Prostate gland (tissue), 2 donors: ENCODE measurements around the gene PCSK4.

ENCODE experiments used
- POLR2A ChIP-seq: fragments of 450-650 bp; IDR thresholded peaks from one replicate; pipeline ENCODE4 v1.6.1; 2016; ENCODE audit warnings: antibody characterized with exemption, mild to moderate bottlenecking
- POLR2AphosphoS5 ChIP-seq: sonication (generic); formaldehyde crosslinking; IDR thresholded peaks from one replicate; pipeline ENCODE4 v1.6.1; 2017; ENCODE audit warnings: antibody characterized with exemption
- TF ChIP-seq, protein P1 (sequence below), 4 experiments: fragments of 200-600 bp in 2 of 4; fragments of 450-650 bp in 2 of 4; sonication (generic) in 2 of 4; IDR thresholded peaks; 1 replicate in 3 of 4; 2 replicates in 1 of 4; pipeline ENCODE4 v1.5.1; 2016 to 2019; ENCODE audit warnings: antibody characterized with exemption in 4 of 4, mild to moderate bottlenecking in 2 of 4, moderate library complexity in 2 of 4

DNA sequence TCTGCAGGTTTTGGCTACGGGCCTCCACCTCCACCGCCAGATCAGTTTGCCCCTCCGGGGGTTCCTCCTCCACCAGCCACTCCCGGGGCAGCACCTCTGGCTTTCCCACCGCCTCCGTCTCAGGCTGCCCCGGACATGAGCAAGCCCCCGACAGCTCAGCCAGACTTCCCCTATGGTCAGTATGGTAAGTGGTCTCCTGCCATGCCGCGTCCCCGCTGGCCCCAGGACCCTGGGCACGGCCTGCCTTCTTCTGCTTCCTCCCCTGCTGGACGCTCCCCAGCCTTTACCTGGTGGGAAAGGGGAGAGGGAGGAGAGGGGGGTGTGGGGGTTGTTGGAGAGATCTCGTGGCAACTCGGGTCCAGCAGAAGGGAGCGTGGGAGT lies 57.7 kb downstream of the PCSK4 start:
- TF ChIP-seq, protein P1, sequence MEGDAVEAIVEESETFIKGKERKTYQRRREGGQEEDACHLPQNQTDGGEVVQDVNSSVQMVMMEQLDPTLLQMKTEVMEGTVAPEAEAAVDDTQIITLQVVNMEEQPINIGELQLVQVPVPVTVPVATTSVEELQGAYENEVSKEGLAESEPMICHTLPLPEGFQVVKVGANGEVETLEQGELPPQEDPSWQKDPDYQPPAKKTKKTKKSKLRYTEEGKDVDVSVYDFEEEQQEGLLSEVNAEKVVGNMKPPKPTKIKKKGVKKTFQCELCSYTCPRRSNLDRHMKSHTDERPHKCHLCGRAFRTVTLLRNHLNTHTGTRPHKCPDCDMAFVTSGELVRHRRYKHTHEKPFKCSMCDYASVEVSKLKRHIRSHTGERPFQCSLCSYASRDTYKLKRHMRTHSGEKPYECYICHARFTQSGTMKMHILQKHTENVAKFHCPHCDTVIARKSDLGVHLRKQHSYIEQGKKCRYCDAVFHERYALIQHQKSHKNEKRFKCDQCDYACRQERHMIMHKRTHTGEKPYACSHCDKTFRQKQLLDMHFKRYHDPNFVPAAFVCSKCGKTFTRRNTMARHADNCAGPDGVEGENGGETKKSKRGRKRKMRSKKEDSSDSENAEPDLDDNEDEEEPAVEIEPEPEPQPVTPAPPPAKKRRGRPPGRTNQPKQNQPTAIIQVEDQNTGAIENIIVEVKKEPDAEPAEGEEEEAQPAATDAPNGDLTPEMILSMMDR (IDR thresholded peaks at IDR 0.05): no peak
- TF ChIP-seq POLR2A: no peak
- no peak for TF ChIP-seq POLR2AphosphoS5
